Prostate gland (tissue), 2 donors: ENCODE data around the gene KRTAP5-8.

Experiments used
- POLR2A ChIP-seq: fragments of 450-650 bp; IDR thresholded peaks from one replicate; pipeline ENCODE4 v1.6.1; 2016; ENCODE audit warnings: antibody characterized with exemption, mild to moderate bottlenecking
- POLR2AphosphoS5 ChIP-seq: sonication (generic); formaldehyde crosslinking; IDR thresholded peaks from one replicate; pipeline ENCODE4 v1.6.1; 2017; ENCODE audit warnings: antibody characterized with exemption
- TF ChIP-seq, protein P1 (sequence below), 4 experiments: fragments of 200-600 bp in 2 of 4; fragments of 450-650 bp in 2 of 4; sonication (generic) in 2 of 4; IDR thresholded peaks; 1 replicate in 3 of 4; 2 replicates in 1 of 4; pipeline ENCODE4 v1.5.1; 2016 to 2019; ENCODE audit warnings: antibody characterized with exemption in 4 of 4, mild to moderate bottlenecking in 2 of 4, moderate library complexity in 2 of 4

DNA sequence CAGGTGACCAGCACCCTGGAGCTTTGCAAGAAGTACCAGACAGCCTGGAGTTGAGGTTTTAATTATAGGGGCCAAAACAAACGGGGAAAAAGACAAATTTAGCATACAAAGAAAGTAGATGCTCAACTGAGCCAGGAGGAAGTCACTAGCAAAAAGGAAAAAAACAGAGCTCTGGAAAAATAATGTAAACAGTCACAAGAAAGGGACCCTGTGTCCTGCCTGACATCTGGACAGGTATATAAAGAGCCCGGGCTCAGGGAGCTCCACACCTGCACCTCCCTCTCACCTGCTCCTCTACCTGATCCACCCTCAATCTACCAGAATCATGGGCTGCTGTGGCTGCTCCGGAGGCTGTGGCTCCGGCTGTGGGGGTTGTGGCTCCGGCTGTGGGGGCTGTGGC is 27.4 kb downstream of the KRTAP5-8 start, which contains the start of gene KRTAP5-10:
- TF ChIP-seq, protein P1, sequence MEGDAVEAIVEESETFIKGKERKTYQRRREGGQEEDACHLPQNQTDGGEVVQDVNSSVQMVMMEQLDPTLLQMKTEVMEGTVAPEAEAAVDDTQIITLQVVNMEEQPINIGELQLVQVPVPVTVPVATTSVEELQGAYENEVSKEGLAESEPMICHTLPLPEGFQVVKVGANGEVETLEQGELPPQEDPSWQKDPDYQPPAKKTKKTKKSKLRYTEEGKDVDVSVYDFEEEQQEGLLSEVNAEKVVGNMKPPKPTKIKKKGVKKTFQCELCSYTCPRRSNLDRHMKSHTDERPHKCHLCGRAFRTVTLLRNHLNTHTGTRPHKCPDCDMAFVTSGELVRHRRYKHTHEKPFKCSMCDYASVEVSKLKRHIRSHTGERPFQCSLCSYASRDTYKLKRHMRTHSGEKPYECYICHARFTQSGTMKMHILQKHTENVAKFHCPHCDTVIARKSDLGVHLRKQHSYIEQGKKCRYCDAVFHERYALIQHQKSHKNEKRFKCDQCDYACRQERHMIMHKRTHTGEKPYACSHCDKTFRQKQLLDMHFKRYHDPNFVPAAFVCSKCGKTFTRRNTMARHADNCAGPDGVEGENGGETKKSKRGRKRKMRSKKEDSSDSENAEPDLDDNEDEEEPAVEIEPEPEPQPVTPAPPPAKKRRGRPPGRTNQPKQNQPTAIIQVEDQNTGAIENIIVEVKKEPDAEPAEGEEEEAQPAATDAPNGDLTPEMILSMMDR (IDR thresholded peaks at IDR 0.05) = no peak
- TF ChIP-seq POLR2A = no peak
- TF ChIP-seq POLR2AphosphoS5 = no peak
